ENCODE measurements around the gene UPP2.

Gene UPP2

DNA sequence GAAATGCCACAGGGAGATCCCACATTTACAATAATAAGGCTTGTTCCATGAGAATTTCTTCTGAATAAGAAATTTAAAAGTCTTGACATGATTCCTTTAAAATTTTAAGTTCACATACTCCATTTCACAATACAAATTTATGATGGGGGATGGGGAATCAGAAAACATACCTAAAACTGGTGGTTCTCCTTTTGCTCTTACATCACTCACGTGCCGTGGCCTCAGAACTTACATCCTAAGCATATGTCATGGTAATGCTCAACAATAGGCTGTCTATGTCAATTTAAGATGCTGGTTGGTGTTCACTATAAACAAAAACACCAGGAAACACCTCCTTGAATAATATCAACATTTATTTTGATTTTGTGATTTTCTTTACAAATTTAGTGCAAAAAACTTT is 12.8 kb downstream of the UPP2 start:
- Histone ChIP-seq H3K27ac (ENCODE audit: poor library complexity, severe bottlenecking) (no peak overlapping the region), H3K27me3 (ENCODE audit: insufficient read depth, poor library complexity, severe bottlenecking) (peaks cover 3% of the 10 kb centered on the region), H3K4me1 (ENCODE audit: insufficient read depth, poor library complexity, severe bottlenecking) (no peaks in the 10 kb centered on the region), H3K9me3 (ENCODE audit: severe bottlenecking) (no peaks in the 10 kb centered on the region), H3K36me3 (ENCODE audit: low read depth) (no peaks in the 10 kb centered on the region), H3K4me3 (ENCODE audit: severe bottlenecking) (no peak overlapping the region)
- TF ChIP-seq, protein P1, sequence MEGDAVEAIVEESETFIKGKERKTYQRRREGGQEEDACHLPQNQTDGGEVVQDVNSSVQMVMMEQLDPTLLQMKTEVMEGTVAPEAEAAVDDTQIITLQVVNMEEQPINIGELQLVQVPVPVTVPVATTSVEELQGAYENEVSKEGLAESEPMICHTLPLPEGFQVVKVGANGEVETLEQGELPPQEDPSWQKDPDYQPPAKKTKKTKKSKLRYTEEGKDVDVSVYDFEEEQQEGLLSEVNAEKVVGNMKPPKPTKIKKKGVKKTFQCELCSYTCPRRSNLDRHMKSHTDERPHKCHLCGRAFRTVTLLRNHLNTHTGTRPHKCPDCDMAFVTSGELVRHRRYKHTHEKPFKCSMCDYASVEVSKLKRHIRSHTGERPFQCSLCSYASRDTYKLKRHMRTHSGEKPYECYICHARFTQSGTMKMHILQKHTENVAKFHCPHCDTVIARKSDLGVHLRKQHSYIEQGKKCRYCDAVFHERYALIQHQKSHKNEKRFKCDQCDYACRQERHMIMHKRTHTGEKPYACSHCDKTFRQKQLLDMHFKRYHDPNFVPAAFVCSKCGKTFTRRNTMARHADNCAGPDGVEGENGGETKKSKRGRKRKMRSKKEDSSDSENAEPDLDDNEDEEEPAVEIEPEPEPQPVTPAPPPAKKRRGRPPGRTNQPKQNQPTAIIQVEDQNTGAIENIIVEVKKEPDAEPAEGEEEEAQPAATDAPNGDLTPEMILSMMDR (IDR thresholded peaks at IDR 0.05; ENCODE audit: poor library complexity, severe bottlenecking) = no peak
- no peak for ATAC-seq (ENCODE audit: low read depth)
- no peak for DNase-seq (ENCODE audit: low spot score)

DNA sequence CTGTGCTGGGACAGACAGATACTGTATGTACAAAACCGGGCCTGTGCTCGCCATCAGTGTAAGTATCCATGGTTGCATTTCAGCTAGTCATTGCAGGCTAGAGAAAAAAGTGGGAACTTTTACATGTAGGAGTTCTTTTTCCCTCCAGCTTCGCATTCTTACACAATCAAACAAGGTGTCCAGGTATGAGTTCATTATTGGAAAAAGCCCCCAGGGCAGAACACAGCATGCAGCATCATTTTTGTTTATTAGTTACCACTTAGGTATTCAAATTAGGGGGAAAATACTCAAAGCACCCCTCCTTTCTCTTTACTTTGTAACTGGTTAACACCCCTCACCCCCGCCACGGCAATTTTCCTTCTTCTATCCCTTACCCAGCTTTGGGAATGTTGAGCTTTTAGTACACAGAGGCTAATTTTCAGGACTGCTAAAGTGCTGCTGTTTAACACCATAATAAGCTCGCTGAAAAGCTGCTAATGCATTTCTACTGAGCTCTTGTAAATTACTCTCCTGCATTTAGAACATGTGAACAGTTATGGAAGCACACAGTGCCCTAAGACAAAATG is 13.6 kb downstream of the UPP2 start:
- Histone ChIP-seq H3K36me3 (ENCODE audit: low read depth) (no peaks in the 10 kb centered on the region), H3K27ac (ENCODE audit: poor library complexity, severe bottlenecking) (no peak overlapping the region), H3K9me3 (ENCODE audit: severe bottlenecking) (no peaks in the 10 kb centered on the region), H3K27me3 (ENCODE audit: insufficient read depth, poor library complexity, severe bottlenecking) (peaks cover 3% of the 10 kb centered on the region), H3K4me1 (ENCODE audit: insufficient read depth, poor library complexity, severe bottlenecking) (no peaks in the 10 kb centered on the region), H3K4me3 (ENCODE audit: severe bottlenecking) (no peak overlapping the region)
- TF ChIP-seq, protein P1 (IDR thresholded peaks at IDR 0.05; ENCODE audit: poor library complexity, severe bottlenecking) = no peak
- no peak for ATAC-seq (ENCODE audit: low read depth)
- no peak for DNase-seq (ENCODE audit: low spot score)

DNA sequence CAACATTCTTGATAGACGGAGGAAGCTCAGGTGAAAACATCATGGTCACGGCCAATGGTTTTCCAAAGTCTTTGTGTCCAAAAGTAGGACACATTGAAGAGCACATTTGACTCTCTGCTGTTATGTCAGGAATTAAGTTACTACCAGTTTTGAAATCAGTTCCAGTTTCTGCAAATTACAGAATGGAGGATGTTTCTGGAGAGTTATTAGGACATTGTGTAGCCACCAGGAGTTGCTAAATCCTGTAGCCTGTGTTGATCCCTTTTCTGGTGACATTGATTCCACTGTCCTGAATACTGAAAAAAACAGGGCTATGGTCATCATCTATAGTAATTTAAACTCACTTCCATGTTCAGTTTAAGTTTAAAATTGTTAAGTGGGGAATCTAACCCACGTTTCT is 15.3 kb downstream of the UPP2 start:
- TF ChIP-seq, protein P1 (IDR thresholded peaks at IDR 0.05; ENCODE audit: poor library complexity, severe bottlenecking) = no peak
- ATAC-seq (ENCODE audit: low read depth) = no peak
- no peak for DNase-seq (ENCODE audit: low spot score)
- H3K27ac ChIP-seq (ENCODE audit: poor library complexity, severe bottlenecking) = no peak overlapping the region
- peaks cover 3% of the 10 kb centered on the region for H3K27me3 ChIP-seq (ENCODE audit: insufficient read depth, poor library complexity, severe bottlenecking)
- H3K9me3 ChIP-seq (ENCODE audit: severe bottlenecking) = no peaks in the 10 kb centered on the region
- H3K4me1 ChIP-seq (ENCODE audit: insufficient read depth, poor library complexity, severe bottlenecking) = no peaks in the 10 kb centered on the region
- H3K4me3 ChIP-seq (ENCODE audit: severe bottlenecking) = no peak overlapping the region
- no peaks in the 10 kb centered on the region for H3K36me3 ChIP-seq (ENCODE audit: low read depth)

DNA sequence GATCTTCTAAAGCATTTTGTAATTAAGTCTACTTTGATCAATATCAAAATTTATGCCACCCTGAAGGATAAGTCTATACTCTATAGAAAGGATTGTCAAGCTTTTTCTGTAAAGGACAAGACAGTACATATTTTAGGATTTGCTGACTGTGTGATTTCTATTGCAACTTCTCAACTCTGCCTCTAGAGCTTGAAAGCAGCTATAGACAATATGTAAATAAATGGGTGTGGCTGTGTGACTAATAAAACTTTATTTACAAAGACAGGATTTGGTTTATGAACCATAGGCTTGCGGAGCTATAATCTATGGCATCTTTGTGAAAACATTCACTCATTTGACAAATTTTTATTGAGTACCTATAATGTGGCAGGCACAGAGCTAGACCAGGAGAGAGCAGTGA is 18.4 kb downstream of the UPP2 start:
- no peaks in the 10 kb centered on the region for H3K36me3 ChIP-seq (ENCODE audit: low read depth)
- TF ChIP-seq, protein P1 (IDR thresholded peaks at IDR 0.05; ENCODE audit: poor library complexity, severe bottlenecking) = no peak
- H3K4me3 ChIP-seq (ENCODE audit: severe bottlenecking) = no peak overlapping the region
- no peaks in the 10 kb centered on the region for H3K27me3 ChIP-seq (ENCODE audit: insufficient read depth, poor library complexity, severe bottlenecking)
- no peaks in the 10 kb centered on the region for H3K4me1 ChIP-seq (ENCODE audit: insufficient read depth, poor library complexity, severe bottlenecking)
- DNase-seq (ENCODE audit: low spot score) (no peak), ATAC-seq (ENCODE audit: low read depth) (no peak)
- H3K27ac ChIP-seq (ENCODE audit: poor library complexity, severe bottlenecking) = no peak overlapping the region
- H3K9me3 ChIP-seq (ENCODE audit: severe bottlenecking) = no peaks in the 10 kb centered on the region

Measured in RWPE2 (cell line).